ENCODE results near the gene PKP4. TPM values are rescaled to one million over a fixed set of nuclear protein-coding genes. Genes with fewer than 3 reads are reported as not detected.

PKP4 gene
- total RNA-seq, 4 donors from 2014 or later, result 58.2 to 115 (median 89.9) TPM

DNA sequence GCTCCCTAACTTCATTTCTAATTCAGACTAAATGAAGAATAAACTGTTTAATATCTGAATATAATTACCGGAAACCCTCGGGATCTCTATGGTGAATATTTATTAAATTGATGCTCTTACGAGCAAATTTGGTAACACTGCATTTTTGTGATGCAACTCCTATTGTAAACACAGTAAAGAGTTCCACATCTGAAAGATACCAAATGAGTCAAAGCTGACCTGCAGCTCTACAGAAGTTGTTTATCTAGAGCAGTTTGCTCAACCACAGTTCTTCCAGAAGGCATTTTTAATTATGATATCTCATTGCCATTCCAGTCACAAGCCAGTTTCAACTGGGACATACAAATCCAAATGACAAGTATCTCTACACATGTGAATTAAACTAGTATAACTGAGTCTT, 129.7 kb downstream of the PKP4 start:
- H3K9me3 ChIP-seq, result no peaks in the 10 kb centered on the region
- H3K27me3 ChIP-seq, result no peaks in the 10 kb centered on the region
- H3K4me3 ChIP-seq, result no peak overlapping the region
- H3K36me3 ChIP-seq, result peaks cover 0 to 14% of the 10 kb centered on the region in 2 donors
- WGBS, 2 donors (ENCODE audit: low coverage in 1 of 2), result 35 to 42% methylated on average over 3 of the region's 3 CpGs
- H3K4me1 ChIP-seq, result peaks cover 0 to 10% (median 0%) of the 10 kb centered on the region in 3 donors
- no peak for ATAC-seq
- TF ChIP-seq EP300 (IDR thresholded peaks at IDR 0.05), result no peak
- peak; percentile 32 for TF ChIP-seq POLR2AphosphoS5 (IDR thresholded peaks at IDR 0.05)
- H3K27ac ChIP-seq, result peak overlapping the region in 1 of 4 donors; percentile 6

DNA sequence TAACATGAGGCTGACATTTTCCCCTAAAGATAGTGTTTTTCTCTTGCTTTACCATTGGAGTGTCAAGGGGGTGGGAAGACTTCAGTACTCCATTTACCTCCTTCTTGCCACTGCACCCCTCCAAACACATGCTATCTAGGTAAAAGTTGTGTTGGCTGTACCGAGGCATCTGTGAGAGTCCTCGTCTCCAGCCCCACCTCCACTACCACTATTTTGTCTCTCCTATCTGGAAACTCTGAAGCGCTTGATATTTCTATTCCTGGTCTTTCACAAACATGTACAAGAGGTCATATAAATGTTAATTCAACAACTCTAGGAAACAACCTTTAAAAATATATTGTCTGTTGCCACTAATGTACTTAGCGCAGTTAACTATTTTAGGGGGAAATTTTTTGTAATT, 132.6 kb downstream of the PKP4 start:
- Histone ChIP-seq H3K4me1 (peaks cover 0 to 10% (median 0%) of the 10 kb centered on the region in 3 donors), H3K9me3 (no peaks in the 10 kb centered on the region), H3K36me3 (peaks cover 0 to under 1% of the 10 kb centered on the region in 2 donors), H3K27me3 (no peaks in the 10 kb centered on the region), H3K4me3 (no peak overlapping the region), H3K27ac (no peak overlapping the region)
- ATAC-seq, result no peak
- 92 to 100% methylated on average over 4 of the region's 4 CpGs for WGBS, 2 donors (ENCODE audit: low coverage in 1 of 2)
- TF ChIP-seq POLR2A (IDR thresholded peaks at IDR 0.05) (no peak), CTCF (IDR thresholded peaks at IDR 0.05) (no peak), EP300 (IDR thresholded peaks at IDR 0.05) (no peak), POLR2AphosphoS5 (IDR thresholded peaks at IDR 0.05) (no peak)

DNA sequence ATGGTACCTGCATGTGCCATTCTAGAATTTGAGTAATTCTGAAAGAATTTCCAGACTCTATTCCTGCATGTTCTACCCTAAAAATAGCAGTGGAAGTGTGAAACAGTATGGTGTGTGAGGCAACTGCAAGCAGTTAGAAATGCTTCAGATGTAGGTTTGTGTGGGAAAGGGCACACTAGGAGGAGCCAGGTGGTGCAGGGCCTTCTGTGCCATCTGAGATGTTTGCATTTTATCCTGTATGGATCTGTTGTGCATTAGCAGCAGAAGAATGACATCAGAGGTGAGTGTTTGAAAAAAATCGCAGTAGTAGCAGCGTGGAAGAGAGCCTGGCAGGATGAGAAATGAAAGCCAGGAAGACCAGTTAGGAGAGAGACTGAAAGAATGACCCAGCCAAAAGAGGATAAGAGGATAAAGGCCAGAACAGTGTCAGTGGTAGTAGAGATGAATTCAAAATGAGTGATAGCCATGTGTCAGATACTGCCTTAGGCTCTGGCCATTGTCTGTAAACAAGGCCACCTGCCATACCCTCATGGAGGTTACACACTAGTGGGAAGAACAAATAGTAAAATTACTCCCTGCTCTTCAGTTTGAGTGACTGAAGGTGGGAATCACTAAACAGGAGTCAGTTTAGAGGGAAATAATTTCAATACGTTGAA, 142.2 kb downstream of the PKP4 start:
- TF ChIP-seq EP300 (IDR thresholded peaks at IDR 0.05) (no peak), CTCF (IDR thresholded peaks at IDR 0.05) (no peak)
- Histone ChIP-seq H3K27me3 (no peaks in the 10 kb centered on the region), H3K9me3 (no peaks in the 10 kb centered on the region), H3K36me3 (no peaks in the 10 kb centered on the region), H3K27ac (peak overlapping the region in 1 of 4 donors; percentile 38), H3K4me3 (no peak overlapping the region), H3K4me1 (peaks cover 0 to 21% (median 4%) of the 10 kb centered on the region in 3 donors)
- WGBS, 2 donors (ENCODE audit: low coverage in 1 of 2), result 66 to 70% methylated on average over 3 of the region's 3 CpGs
- ATAC-seq, result no peak

DNA sequence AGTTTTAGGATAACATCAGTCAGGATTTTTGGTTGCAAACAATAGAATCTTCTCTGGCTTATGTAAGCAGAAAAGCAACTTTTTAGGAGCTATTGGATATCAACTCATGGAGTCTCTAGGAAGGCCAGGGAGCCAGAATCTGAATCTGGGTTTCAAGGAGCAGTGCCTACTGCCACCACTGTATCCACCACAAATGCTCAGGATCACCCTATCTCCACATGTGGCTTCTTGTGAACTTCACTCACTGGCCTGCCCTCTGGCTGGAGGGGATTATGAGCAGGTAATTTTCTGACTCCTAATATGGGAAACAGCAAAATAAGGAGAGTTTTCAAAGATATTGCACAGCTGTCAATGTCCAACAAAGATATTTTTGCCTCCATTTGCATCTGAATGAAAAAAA, 142.9 kb downstream of the PKP4 start:
- Histone ChIP-seq H3K4me3 (no peak overlapping the region), H3K27me3 (no peaks in the 10 kb centered on the region), H3K36me3 (no peaks in the 10 kb centered on the region), H3K9me3 (no peaks in the 10 kb centered on the region), H3K4me1 (peaks cover 0 to 21% (median 4%) of the 10 kb centered on the region in 3 donors), H3K27ac (peak overlapping the region in 1 of 4 donors; percentile 38)
- no peak for ATAC-seq
- TF ChIP-seq POLR2AphosphoS5 (IDR thresholded peaks at IDR 0.05) (no peak), EP300 (IDR thresholded peaks at IDR 0.05) (no peak), CTCF (IDR thresholded peaks at IDR 0.05) (no peak), POLR2A (IDR thresholded peaks at IDR 0.05) (no peak)

- Histone ChIP-seq H3K36me3 (no peaks in the 10 kb centered on the region), H3K9me3 (no peaks in the 10 kb centered on the region), H3K27me3 (no peaks in the 10 kb centered on the region), H3K27ac (peak overlapping the region in 1 of 4 donors; percentile 38), H3K4me1 (peaks cover 0 to 21% (median 4%) of the 10 kb centered on the region in 3 donors), H3K4me3 (no peak overlapping the region)
- TF ChIP-seq EP300 (IDR thresholded peaks at IDR 0.05) (no peak), POLR2AphosphoS5 (IDR thresholded peaks at IDR 0.05) (peak; percentile 49), POLR2A (IDR thresholded peaks at IDR 0.05) (no peak), CTCF (IDR thresholded peaks at IDR 0.05) (no peak)
- peak; percentile 69 for ATAC-seq
- WGBS, 2 donors (ENCODE audit: low coverage in 1 of 2), result 3 to 11% methylated on average over 3 of the region's 3 CpGs
Measured at GRCh38 chr2:158600155-158600802, 143.5 kb downstream of the PKP4 start.
